DMS79 (cell line): Measurements from ENCODE around the gene TRIM17.

Source experiments
- DNase-seq: peaks from one replicate; lab custom pipeline; 2025; lab: John Stamatoyannopoulos, UW

Gene TRIM17

GRCh38 chr1:228417061-228417460 is 400 bp upstream of the TRIM17 start:
- DNase-seq = no peak

DNA sequence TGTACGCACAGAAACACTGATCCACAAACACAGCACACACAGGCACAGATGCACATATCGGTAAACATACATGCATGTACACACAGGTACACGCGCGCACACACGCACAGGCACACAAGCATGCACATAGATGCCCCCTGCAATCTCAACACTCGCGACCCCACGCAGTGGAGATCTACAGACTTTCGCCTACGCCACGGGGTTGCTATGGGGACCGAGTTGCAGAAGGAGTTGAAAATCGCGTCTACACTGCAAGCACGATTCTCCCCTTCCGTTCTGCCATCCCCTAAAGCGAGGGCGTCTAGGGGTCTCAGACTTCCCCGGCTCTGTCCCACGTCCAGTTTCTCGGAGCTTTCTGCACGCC is 826 bp downstream of the TRIM17 start:
- DNase-seq = no peak

DNA sequence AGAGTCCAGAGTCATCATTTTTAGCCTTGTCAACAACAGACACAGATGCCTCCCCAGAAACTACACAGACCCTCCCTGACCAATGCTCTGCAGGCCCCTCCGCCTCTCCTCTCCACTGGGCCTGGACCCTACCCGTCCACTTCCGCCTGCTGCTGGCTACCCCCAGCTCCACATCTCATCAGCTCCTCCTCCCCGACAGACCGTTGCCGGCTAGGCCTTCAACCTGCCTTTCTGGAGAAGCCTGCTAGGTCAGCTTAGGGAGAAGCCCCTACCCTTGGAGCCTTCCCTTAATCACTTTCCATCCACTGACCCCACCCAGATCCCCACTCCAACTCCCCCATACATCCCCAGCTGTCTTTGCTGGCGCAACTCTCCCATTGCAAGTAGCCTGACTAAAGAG is 1.4 kb downstream of the TRIM17 start:
- DNase-seq = no peak

- DNase-seq = no peak
Measured at GRCh38 chr1:228414511-228415211, 2.0 kb downstream of the TRIM17 start.

GRCh38 chr1:228413241-228414010 is 3.2 kb downstream of the TRIM17 start:
- no peak for DNase-seq

DNA sequence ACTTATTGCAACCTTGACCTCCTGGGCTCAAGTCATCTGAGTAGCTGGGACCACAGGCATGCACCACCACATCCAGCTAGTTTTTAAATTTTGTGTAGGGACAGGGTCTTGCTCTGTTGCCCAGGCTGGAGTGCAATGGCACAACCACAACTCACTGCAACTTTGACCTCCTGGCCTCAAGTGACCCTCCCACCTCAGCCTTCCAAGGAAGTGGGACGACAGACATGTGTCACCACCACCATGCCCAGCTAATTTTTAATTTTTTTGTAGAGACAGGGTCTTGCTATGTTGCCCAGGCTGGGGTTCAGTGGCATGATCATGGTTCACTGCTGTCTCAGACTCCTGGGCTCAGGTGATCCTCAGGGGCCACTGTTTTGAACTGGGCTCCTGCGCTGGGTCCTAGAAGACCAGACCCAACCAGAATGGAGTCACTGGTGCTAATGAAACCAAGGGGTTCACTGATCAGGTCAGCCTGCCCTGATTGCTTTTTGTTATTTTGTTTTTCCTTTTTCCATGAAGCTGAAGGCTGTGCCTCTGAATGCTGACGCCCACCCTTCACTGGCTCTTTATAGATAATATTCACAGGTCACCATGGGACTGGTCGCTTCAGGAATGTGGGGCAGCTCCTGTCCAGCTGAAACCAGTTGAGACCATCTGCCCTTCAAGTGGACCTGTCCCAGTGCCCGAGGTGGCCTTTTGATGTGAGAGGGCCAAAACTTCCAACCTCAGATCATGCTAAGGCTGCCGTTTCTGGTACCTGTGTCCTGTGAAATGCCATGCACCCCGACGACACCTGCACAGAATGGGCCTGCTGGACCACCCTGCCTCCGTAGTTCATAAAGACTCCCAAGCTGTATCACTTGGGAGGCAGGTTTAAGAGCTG is 4.9 kb downstream of the TRIM17 start:
- no peak for DNase-seq

DNA sequence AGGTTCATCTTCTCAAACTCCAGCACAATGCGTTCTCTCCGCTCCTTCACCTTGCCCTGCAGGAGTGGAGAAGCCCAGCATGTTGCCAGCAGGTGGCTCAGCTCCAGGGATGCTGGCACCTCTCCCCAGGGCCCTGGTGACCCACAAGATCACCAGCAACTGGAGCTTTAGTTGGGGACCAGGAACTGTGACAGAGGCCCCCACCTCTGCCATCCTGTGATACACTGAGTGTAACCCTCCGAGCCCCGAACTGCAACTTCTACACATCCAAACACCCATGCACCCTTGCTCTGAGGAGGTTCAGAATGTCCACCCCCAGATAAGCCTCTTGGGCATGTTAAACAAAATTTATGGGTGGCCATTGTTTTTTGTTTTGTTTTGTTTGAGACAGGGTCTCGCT is 5.5 kb downstream of the TRIM17 start:
- no peak for DNase-seq

DNA sequence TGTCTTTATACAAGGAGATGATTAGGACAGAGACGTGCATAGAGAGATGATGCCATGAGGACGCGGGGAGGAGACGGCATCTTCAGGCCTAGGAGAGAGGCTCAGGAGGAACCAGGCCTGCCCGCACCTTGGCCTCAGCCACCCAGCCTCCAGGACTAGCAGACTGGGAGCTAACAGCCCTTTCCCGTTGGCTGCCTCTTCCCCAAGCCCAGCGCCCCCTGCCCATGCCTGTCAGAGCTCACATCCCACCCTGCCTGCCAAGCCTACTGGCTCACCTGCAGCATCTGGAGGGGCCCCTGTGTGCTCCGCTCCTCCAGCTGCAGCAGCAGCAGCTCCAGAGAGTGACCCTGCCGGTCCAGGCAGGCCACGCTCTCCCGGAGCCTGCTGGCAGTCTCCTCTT is 6.0 kb downstream of the TRIM17 start:
- DNase-seq = no peak

GRCh38 chr1:228410015-228410414 is 6.6 kb downstream of the TRIM17 start:
- no peak for DNase-seq

DNA sequence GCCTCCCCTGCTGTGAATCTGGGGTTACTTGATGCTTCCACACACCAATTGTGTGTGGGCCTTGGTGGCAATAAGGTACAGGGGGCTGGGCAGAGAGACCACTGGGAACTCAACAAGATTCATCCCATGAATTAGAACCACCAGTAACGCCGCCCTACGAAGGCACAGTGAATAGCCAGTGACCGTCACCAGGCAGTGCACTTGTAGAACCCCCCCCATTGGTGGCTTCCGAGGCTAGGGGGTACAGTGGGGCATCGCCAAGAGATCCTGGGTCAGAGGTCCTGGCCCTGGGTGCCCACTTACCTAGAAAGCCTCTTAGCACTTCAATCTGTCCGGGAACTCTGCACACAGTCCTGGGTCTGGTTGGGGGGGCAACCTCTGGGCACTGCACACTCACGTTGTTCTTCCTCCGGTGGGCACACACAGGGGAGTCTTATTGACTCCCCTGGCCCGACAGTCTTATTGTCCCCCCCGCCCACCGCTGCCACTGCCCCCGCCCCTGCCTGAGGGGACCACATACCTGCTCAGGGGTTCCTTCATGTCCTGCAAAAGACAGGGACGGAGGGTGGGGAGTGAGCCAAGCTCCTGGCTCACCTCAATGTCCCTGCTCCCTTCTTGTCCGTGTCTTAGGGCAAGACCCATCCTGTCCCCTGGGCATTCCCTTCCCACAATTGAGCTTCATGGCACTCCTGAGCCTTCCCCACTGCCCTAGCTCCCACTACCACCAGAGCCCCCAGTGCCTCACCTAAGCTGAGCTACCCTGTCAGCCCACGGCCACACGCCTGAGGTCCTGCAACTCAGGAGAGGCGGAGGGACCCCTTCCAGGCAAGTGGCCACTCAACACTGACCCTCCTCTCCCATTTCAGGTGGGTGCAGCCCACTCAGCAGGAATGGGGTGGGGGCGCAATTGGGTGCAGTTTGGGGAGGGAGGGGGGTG is 7.5 kb downstream of the TRIM17 start:
- no peak for DNase-seq

DNA sequence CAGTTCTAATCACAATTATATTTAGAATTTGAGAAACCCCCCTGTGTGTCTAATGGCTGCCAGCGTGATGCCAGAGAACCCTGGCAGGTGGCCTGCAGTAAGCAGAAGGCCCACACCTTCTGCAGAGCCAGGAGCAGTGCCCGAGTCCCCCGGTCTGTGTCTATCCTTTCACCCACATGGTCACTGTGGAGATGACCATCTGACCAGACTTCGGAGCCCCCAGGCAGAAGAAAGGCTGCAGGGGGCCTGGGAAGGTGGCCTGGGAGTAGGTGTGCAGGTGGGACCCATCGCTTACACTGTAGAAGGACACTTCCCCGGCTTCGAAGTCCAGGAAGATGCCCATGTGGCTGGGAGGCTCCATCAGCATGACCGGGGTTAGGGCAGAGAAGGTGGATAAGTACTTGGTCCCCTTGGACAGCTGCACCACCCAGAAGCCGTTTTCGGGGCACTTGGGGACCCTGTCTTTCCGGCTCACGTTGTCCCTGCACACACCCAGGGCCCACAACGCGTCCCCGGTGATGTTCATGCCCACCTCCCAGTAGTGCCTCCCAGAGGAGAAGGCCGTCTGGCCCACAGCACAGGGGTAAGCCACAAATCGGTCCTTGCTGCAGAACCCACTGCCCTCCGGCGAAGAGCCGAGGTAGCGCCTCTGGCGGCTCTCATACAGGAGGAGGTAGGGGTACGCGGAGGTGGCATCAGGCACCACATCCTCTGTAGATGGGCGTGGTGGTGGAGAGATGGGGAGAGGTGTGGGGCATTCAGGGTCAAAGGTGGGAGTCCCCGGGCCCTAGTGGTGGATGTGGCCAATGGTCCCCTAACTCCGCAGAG is 8.4 kb downstream of the TRIM17 start:
- DNase-seq = no peak

- DNase-seq = no peak
Measured at GRCh38 chr1:228407106-228408040, 9.3 kb downstream of the TRIM17 start.

DNA sequence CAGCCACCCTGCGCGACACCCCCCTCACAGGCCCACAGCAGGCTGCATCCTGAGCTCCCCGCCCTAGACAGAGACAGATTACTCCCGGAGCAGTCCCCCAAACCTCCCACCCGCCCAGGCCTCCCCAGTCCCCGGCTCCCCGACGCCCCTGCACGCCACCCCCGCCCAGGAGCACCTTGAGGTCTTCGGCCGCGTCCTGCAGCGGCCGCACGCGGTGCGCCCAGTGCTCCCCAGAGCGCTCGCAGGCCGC is 10.8 kb downstream of the TRIM17 start:
- DNase-seq = no peak

GRCh38 chr1:228405200-228405978 is 11.3 kb downstream of the TRIM17 start:
- DNase-seq = no peak

DNA sequence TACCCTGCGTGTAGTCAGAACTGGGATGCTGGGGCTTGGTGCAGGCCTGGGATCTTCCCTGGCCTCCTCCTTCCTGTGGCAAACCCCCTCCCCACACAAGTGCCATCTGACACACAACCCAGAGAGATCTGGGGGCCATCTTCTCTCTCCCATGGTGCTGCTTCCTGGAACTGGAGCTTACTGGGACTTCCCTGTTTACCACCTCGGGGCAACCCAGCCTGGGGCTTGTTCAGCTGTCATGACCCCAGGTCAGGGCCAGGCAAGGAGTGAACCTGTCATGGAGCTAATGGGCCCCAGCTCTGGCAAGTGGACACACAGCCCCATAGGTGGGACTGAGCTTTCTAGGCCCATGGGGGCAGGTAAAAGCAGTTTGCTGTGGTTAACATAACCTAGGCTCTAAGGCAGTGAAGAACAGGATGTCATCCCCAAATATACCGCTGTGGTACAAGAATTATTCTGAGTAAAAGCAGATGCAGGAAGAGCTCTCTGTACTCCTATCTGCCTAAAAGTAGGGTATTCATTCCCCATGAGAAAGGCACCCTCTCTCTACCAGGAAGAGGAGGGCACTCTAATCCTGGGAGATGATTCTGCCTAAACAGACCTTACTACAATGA is 12.4 kb downstream of the TRIM17 start:
- no peak for DNase-seq

GRCh38 chr1:228403231-228403631 is 13.4 kb downstream of the TRIM17 start:
- DNase-seq = no peak

GRCh38 chr1:228402641-228403025 is 14.0 kb downstream of the TRIM17 start:
- DNase-seq = no peak

DNA sequence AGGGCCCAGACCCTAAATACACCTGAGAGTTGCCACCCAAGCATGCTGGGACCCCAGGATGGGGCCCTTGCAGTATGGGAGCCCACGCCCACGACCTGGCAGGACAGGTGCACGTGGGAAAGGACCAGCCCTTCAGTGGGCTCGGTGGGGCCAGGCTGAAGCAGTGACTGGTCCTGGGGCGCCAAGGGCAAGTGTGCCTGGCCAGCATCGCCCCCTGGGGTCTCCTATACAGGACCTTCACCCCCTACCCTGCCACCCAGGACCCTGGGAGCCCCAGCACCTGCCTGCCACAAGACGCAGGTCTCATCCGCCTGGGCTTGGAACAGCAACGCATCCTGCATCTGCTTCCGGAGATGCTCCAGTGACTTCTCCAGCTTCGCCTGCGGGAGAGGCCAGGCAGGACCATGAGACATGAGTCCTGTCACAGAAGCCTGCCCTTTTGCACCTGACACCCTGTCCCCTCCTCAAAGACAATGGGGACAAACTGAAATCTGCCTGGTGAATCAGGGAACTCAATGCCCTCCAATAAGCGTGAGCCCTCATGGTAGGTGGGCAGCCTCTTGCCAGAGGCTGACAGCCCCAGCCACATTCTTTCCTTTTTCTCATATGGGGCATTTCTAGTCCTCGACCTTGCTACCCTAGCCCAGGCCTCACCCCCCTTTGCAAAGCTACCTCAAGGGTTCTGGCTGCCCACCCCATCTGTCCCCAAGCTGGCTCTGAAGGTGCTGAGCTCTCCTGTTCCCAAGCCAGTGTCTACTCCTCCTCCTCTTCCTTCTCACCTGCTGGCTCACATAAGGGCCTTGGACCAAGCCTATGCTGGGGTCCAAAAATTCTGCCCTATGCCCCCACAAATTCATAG is 14.7 kb downstream of the TRIM17 start:
- DNase-seq = no peak
